ENCODE data around the gene EFNB1. TPM values are rescaled to one million over a fixed set of nuclear protein-coding genes. Genes with fewer than 3 reads are reported as not detected.

EFNB1 gene
- total RNA-seq, 2 donors from 2014 or later, result 19.9 to 40.1 TPM

GRCh38 chrX:68868902-68869800 is 40.3 kb downstream of the EFNB1 start:
- no peak overlapping the region for H3K27ac ChIP-seq
- H3K9me3 ChIP-seq, result no peaks in the 10 kb centered on the region
- no peaks in the 10 kb centered on the region for H3K4me1 ChIP-seq (replicated peaks)
- no peak for TF ChIP-seq POLR2AphosphoS5 (IDR thresholded peaks at IDR 0.05)
- TF ChIP-seq CTCF (IDR thresholded peaks at IDR 0.05), result no peak
- TF ChIP-seq POLR2A (IDR thresholded peaks at IDR 0.05), result no peak
- 79% methylated on average over 5 of the region's 5 CpGs for WGBS
- H3K4me3 ChIP-seq, result no peak overlapping the region
- no peaks in the 10 kb centered on the region for H3K27me3 ChIP-seq (replicated peaks; ENCODE audit: insufficient read depth)
- intact Hi-C loops (cut with DNase I), result no loop called here
- DNase-seq (ENCODE audit: low spot score), result no peak
- H3K36me3 ChIP-seq, result no peaks in the 10 kb centered on the region

- intact Hi-C loops (cut with DNase I), result no loop called here
- TF ChIP-seq POLR2AphosphoS5 (IDR thresholded peaks at IDR 0.05) (no peak), POLR2A (IDR thresholded peaks at IDR 0.05) (no peak), CTCF (IDR thresholded peaks at IDR 0.05) (no peak)
- H3K27ac ChIP-seq, result no peak overlapping the region
- no peak overlapping the region for H3K4me3 ChIP-seq
- no peaks in the 10 kb centered on the region for H3K9me3 ChIP-seq
- DNase-seq (ENCODE audit: low spot score), result no peak
- H3K36me3 ChIP-seq, result no peaks in the 10 kb centered on the region
- WGBS, result 85% methylated on average over 3 of the region's 3 CpGs
- no peaks in the 10 kb centered on the region for H3K4me1 ChIP-seq (replicated peaks)
- no peaks in the 10 kb centered on the region for H3K27me3 ChIP-seq (replicated peaks; ENCODE audit: insufficient read depth)
Observed at GRCh38 chrX:68870357-68870756, 41.5 kb downstream of the EFNB1 start.

- no peak for DNase-seq (ENCODE audit: low spot score)
- no peaks in the 10 kb centered on the region for H3K4me1 ChIP-seq (replicated peaks)
- 58% methylated on average over 2 of the region's 2 CpGs for WGBS
- TF ChIP-seq POLR2A (IDR thresholded peaks at IDR 0.05) (no peak), POLR2AphosphoS5 (IDR thresholded peaks at IDR 0.05) (no peak), CTCF (IDR thresholded peaks at IDR 0.05) (no peak)
- intact Hi-C loops (cut with DNase I), result no loop called here
- H3K9me3 ChIP-seq, result no peaks in the 10 kb centered on the region
- H3K27me3 ChIP-seq (replicated peaks; ENCODE audit: insufficient read depth), result no peaks in the 10 kb centered on the region
- no peak overlapping the region for H3K4me3 ChIP-seq
- H3K27ac ChIP-seq, result no peak overlapping the region
- no peaks in the 10 kb centered on the region for H3K36me3 ChIP-seq
Observed at GRCh38 chrX:68872171-68872570, 43.4 kb downstream of the EFNB1 start.

GRCh38 chrX:68874076-68874475 is 45.3 kb downstream of the EFNB1 start:
- Histone ChIP-seq H3K27ac (no peak overlapping the region), H3K9me3 (no peaks in the 10 kb centered on the region), H3K36me3 (no peaks in the 10 kb centered on the region), H3K27me3 (replicated peaks; ENCODE audit: insufficient read depth) (no peaks in the 10 kb centered on the region), H3K4me3 (no peak overlapping the region), H3K4me1 (replicated peaks) (no peaks in the 10 kb centered on the region)
- TF ChIP-seq CTCF (IDR thresholded peaks at IDR 0.05) (no peak), POLR2AphosphoS5 (IDR thresholded peaks at IDR 0.05) (no peak), POLR2A (IDR thresholded peaks at IDR 0.05) (no peak)
- WGBS, result 92% methylated on average over 3 of the region's 3 CpGs
- DNase-seq (ENCODE audit: low spot score), result no peak
- intact Hi-C loops (cut with DNase I), result no loop called here

GRCh38 chrX:68876731-68877130 is 47.9 kb downstream of the EFNB1 start:
- intact Hi-C loops (cut with DNase I), result no loop called here
- H3K36me3 ChIP-seq, result no peaks in the 10 kb centered on the region
- no peaks in the 10 kb centered on the region for H3K9me3 ChIP-seq
- WGBS, result 100% methylated on average over 1 of the region's 6 CpGs
- H3K27me3 ChIP-seq (replicated peaks; ENCODE audit: insufficient read depth), result no peaks in the 10 kb centered on the region
- no peak for DNase-seq (ENCODE audit: low spot score)
- no peak overlapping the region for H3K27ac ChIP-seq
- H3K4me1 ChIP-seq (replicated peaks), result no peaks in the 10 kb centered on the region
- TF ChIP-seq POLR2A (IDR thresholded peaks at IDR 0.05) (no peak), POLR2AphosphoS5 (IDR thresholded peaks at IDR 0.05) (no peak), CTCF (IDR thresholded peaks at IDR 0.05) (no peak)
- H3K4me3 ChIP-seq, result no peak overlapping the region
